Peyer's patch (tissue), 4 donors: ENCODE data around the gene NR2E1.

ENCODE experiments used
- POLR2A ChIP-seq, 2 donors: fragments of 450-650 bp; IDR thresholded peaks; one replicate each; pipeline ENCODE4 v1.5.1; 2017; ENCODE audit warnings: antibody characterized with exemption in 2 of 2, mild to moderate bottlenecking in 2 of 2, moderate library complexity in 2 of 2
- TF ChIP-seq, protein P1 (sequence below), 6 experiments: fragments of 450-650 bp in 4 of 6; fragments of 200-600 bp in 2 of 6; sonication (generic) in 1 of 6; IDR thresholded peaks; one replicate each; pipeline ENCODE4 v1.5.1; 2017 to 2019; ENCODE audit warnings: antibody characterized with exemption in 6 of 6, mild to moderate bottlenecking in 3 of 6, moderate library complexity in 1 of 6

DNA sequence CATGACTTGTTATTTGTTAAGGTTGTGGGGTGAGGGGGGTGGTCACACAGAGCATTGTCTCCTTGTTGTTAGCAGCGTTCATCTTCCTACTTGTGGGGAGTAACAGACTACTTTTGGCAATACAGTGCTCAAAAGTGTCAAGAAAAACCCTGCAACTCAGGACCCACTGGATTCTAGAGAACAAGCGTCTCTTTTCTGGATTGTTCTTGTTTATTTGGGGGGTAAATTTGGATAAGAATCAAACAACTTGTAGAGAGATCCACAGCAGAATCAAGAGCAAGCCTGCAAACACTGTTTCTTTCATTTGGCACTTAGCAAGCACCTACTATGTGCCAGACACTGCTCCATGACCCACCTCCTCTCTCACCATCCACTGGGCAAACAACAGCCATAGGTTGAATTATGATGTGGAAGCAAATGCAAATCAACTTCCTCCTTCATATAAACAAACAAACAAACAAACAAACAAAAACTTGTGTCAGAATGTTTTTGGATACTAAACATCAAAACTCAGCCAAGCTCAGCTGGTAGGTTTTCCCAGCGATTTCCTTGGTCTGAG, 4.0 kb upstream of the NR2E1 start:
- TF ChIP-seq, protein P1, sequence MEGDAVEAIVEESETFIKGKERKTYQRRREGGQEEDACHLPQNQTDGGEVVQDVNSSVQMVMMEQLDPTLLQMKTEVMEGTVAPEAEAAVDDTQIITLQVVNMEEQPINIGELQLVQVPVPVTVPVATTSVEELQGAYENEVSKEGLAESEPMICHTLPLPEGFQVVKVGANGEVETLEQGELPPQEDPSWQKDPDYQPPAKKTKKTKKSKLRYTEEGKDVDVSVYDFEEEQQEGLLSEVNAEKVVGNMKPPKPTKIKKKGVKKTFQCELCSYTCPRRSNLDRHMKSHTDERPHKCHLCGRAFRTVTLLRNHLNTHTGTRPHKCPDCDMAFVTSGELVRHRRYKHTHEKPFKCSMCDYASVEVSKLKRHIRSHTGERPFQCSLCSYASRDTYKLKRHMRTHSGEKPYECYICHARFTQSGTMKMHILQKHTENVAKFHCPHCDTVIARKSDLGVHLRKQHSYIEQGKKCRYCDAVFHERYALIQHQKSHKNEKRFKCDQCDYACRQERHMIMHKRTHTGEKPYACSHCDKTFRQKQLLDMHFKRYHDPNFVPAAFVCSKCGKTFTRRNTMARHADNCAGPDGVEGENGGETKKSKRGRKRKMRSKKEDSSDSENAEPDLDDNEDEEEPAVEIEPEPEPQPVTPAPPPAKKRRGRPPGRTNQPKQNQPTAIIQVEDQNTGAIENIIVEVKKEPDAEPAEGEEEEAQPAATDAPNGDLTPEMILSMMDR (IDR thresholded peaks at IDR 0.05) = no peak
- no peak for TF ChIP-seq POLR2A (IDR thresholded peaks at IDR 0.05)
